ENCODE data around the gene EXTL2.
A peak's percentile ranks its signal among the peaks of the same experiment; 100 is the strongest.
"Not testable (repeated sequence)": the region's sequence is repeated elsewhere in the genome, so short reads cannot be mapped to it uniquely, and the experiment has no call there.

The EXTL2 gene

DNA sequence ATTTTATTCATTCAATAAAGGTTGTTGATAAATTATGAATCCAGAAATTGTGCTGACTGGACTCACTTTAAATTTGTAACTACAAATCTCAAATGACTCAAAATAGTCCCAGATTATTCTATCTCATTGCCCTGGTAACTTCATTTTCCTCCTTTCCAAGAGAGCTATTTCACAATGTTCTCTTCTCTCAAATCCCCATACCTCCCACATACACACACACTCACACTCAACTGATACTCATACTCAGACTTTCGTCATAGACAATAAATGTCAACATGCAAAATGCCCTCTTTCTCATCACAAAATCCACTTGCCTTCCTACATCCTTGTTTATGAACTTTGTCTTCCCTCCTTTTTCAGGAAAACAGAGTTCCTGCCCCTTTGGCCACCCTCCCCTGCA, 33.3 kb downstream of the EXTL2 start:
- POLR2A ChIA-PET = no interaction called here
- H3K4me3 ChIP-seq (ENCODE audit: low read depth, low read length) = no peak overlapping the region
- no peak overlapping the region for H3K27ac ChIP-seq (ENCODE audit: extremely low read depth, low read depth, low read length)
- no peaks in the 10 kb centered on the region for H3K36me3 ChIP-seq (ENCODE audit: control insufficient read depth in 2 of 2, insufficient read depth in 1 of 2, low read length in 2 of 2)
- TF ChIP-seq, protein P1, sequence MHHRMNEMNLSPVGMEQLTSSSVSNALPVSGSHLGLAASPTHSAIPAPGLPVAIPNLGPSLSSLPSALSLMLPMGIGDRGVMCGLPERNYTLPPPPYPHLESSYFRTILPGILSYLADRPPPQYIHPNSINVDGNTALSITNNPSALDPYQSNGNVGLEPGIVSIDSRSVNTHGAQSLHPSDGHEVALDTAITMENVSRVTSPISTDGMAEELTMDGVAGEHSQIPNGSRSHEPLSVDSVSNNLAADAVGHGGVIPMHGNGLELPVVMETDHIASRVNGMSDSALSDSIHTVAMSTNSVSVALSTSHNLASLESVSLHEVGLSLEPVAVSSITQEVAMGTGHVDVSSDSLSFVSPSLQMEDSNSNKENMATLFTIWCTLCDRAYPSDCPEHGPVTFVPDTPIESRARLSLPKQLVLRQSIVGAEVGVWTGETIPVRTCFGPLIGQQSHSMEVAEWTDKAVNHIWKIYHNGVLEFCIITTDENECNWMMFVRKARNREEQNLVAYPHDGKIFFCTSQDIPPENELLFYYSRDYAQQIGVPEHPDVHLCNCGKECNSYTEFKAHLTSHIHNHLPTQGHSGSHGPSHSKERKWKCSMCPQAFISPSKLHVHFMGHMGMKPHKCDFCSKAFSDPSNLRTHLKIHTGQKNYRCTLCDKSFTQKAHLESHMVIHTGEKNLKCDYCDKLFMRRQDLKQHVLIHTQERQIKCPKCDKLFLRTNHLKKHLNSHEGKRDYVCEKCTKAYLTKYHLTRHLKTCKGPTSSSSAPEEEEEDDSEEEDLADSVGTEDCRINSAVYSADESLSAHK (tag by site-specific recombination; IDR thresholded peaks at IDR 0.05) = no peak
- TF ChIP-seq ZNF23 (tag by site-specific recombination; IDR thresholded peaks at IDR 0.05; ENCODE audit: borderline replicate concordance) = no peak
- TF ChIP-seq ZNF626 (tag by site-specific recombination; IDR thresholded peaks at IDR 0.05) = no peak
- TF ChIP-seq, protein P2, sequence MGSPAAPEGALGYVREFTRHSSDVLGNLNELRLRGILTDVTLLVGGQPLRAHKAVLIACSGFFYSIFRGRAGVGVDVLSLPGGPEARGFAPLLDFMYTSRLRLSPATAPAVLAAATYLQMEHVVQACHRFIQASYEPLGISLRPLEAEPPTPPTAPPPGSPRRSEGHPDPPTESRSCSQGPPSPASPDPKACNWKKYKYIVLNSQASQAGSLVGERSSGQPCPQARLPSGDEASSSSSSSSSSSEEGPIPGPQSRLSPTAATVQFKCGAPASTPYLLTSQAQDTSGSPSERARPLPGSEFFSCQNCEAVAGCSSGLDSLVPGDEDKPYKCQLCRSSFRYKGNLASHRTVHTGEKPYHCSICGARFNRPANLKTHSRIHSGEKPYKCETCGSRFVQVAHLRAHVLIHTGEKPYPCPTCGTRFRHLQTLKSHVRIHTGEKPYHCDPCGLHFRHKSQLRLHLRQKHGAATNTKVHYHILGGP (tag by site-specific recombination; IDR thresholded peaks at IDR 0.05) = no peak
- TF ChIP-seq KLF1 (tag by site-specific recombination; IDR thresholded peaks at IDR 0.05) = no peak
- no peak for TF ChIP-seq ZNF19 (tag by site-specific recombination; IDR thresholded peaks at IDR 0.05; ENCODE audit: low read depth)
- no peak for TF ChIP-seq ZNF670 (tag by site-specific recombination; IDR thresholded peaks at IDR 0.05; ENCODE audit: low read depth)
- TF ChIP-seq, protein P3, sequence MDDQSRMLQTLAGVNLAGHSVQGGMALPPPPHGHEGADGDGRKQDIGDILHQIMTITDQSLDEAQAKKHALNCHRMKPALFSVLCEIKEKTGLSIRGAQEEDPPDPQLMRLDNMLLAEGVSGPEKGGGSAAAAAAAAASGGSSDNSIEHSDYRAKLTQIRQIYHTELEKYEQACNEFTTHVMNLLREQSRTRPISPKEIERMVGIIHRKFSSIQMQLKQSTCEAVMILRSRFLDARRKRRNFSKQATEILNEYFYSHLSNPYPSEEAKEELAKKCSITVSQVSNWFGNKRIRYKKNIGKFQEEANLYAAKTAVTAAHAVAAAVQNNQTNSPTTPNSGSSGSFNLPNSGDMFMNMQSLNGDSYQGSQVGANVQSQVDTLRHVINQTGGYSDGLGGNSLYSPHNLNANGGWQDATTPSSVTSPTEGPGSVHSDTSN (CRISPR knock-in tag; IDR thresholded peaks at IDR 0.05) = no peak
- no peak for TF ChIP-seq GLI2 (tag by site-specific recombination; IDR thresholded peaks at IDR 0.05; ENCODE audit: borderline replicate concordance, low read depth)
- no peak for TF ChIP-seq ZNF341 (tag by site-specific recombination; IDR thresholded peaks at IDR 0.05; ENCODE audit: low read depth)
- no peak for TF ChIP-seq ZFP69B (tag by site-specific recombination; IDR thresholded peaks at IDR 0.05)
- no peak for TF ChIP-seq ZNF521 (tag by site-specific recombination; IDR thresholded peaks at IDR 0.05)
- no peak for TF ChIP-seq ZNF560 (tag by site-specific recombination; IDR thresholded peaks at IDR 0.05; ENCODE audit: borderline replicate concordance)
- no peaks in the 10 kb centered on the region for H3K9me3 ChIP-seq (ENCODE audit: control insufficient read depth, insufficient read depth, low read depth, low read length)
- no peaks in the 10 kb centered on the region for H3K4me1 ChIP-seq (ENCODE audit: control insufficient read depth, insufficient read depth, low read length)
- CTCF ChIA-PET = interaction anchor here (0.9 kb wide), 1 partner anchor 402 kb away, joined by 4 read pairs; no protein-coding TSS in a partner anchor

DNA sequence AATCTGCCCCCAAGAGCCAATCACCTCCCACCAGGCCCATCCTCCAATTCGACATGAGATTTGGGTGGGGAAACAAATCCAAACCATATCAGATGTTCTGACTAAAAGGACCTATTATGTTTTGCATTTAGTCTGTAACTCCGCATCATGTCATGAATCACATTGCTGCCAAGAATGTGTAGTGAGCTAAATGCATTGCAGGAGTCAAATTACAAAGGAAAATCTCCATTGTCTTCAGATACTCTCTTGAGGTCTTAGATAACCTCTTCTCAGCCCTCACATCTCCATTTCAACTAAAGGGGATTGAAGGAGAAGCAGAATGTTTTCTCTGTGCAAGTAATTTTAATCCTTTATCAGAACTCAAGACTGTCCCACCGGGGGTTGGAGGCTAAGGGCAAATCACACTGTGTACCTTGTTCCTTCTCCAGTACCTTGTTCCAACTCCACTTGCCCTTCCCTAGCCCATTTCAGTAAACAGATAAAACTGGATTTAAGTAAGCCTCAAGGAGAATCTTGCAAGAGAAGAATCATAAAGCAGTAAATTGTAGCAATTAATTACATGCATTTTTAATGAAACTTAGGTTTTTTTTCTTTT, 34.1 kb downstream of the EXTL2 start:
- TF ChIP-seq, protein P4, sequence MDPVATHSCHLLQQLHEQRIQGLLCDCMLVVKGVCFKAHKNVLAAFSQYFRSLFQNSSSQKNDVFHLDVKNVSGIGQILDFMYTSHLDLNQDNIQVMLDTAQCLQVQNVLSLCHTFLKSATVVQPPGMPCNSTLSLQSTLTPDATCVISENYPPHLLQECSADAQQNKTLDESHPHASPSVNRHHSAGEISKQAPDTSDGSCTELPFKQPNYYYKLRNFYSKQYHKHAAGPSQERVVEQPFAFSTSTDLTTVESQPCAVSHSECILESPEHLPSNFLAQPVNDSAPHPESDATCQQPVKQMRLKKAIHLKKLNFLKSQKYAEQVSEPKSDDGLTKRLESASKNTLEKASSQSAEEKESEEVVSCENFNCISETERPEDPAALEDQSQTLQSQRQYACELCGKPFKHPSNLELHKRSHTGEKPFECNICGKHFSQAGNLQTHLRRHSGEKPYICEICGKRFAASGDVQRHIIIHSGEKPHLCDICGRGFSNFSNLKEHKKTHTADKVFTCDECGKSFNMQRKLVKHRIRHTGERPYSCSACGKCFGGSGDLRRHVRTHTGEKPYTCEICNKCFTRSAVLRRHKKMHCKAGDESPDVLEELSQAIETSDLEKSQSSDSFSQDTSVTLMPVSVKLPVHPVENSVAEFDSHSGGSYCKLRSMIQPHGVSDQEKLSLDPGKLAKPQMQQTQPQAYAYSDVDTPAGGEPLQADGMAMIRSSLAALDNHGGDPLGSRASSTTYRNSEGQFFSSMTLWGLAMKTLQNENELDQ (tag by site-specific recombination; IDR thresholded peaks at IDR 0.05; ENCODE audit: low read depth) = no peak
- TF ChIP-seq ZXDB (tag by site-specific recombination; IDR thresholded peaks at IDR 0.05) (no peak), TRIM28 (IDR thresholded peaks at IDR 0.05; ENCODE audit: borderline replicate concordance, low read length) (0 out of 2 replicates have a peak, but pooled peaks have one; percentile 43), WT1 (tag by site-specific recombination; IDR thresholded peaks at IDR 0.05) (no peak), TCF7L2 (IDR thresholded peaks at IDR 0.05; ENCODE audit: borderline replicate concordance, low read depth, low read length) (peak; percentile 68), ZBTB20 (tag by site-specific recombination; IDR thresholded peaks at IDR 0.05) (no peak), ZNF510 (tag by site-specific recombination; IDR thresholded peaks at IDR 0.05; ENCODE audit: insufficient replicate concordance) (peak; percentile 85), ZNF394 (tag by site-specific recombination; IDR thresholded peaks at IDR 0.05; ENCODE audit: borderline replicate concordance) (peak; percentile 45; the same call in 1 of the 2 replicates)
- no peaks in the 10 kb centered on the region for H3K36me3 ChIP-seq (ENCODE audit: control insufficient read depth in 2 of 2, insufficient read depth in 1 of 2, low read length in 2 of 2)
- no peaks in the 10 kb centered on the region for H3K4me1 ChIP-seq (ENCODE audit: control insufficient read depth, insufficient read depth, low read length)
- no peak overlapping the region for H3K27ac ChIP-seq (ENCODE audit: extremely low read depth, low read depth, low read length)
- POLR2A ChIA-PET = no interaction called here
- CTCF ChIA-PET = interaction anchor here (0.9 kb wide), 1 partner anchor 401 kb away, joined by 4 read pairs; no protein-coding TSS in a partner anchor
- H3K9me3 ChIP-seq (ENCODE audit: control insufficient read depth, insufficient read depth, low read depth, low read length) = no peaks in the 10 kb centered on the region
- H3K4me3 ChIP-seq (ENCODE audit: low read depth, low read length) = no peak overlapping the region

DNA sequence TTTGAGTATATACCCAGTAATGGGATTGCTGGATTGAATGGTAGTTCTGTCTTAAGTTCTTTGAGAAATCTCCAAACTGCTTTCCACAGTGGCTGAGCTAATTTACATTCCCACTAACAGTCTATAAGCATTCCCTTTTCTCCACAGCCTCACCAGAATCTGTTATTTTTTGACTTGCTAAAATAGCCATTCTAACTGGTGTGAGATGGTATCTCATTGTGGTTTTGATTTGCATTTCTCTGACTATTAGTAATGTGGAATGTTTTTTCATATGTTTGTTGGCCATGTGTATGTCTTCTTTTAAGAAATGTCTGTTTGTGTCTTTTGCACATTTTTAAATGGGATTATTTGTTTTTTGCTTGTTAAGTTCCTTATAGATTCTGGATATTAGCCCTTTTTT, 39.5 kb downstream of the EXTL2 start:
- H3K36me3 ChIP-seq (ENCODE audit: control insufficient read depth in 2 of 2, insufficient read depth in 1 of 2, low read length in 2 of 2); H3K9me3 ChIP-seq (ENCODE audit: control insufficient read depth, insufficient read depth, low read depth, low read length); H3K4me3 ChIP-seq (ENCODE audit: low read depth, low read length); POLR2A ChIA-PET; H3K4me1 ChIP-seq (ENCODE audit: control insufficient read depth, insufficient read depth, low read length); H3K27ac ChIP-seq (ENCODE audit: extremely low read depth, low read depth, low read length): not testable (repeated sequence)
- CTCF ChIA-PET = interaction anchor here (0.7 to 0.9 kb wide), 3 partner anchors 10 to 391 kb away, joined by 3 read pairs; no protein-coding TSS in a partner anchor
